Activated naive CD8-positive, alpha-beta T cell (primary cell): ENCODE data around the gene CNTLN.
"Not testable (repeated sequence)": the region's sequence is repeated elsewhere in the genome, so short reads cannot be mapped to it uniquely, and the experiment has no call there.

Experiments
- H3K27ac Mint-ChIP-seq: one replicate; pipeline ENCODE4 v1.8.0; 2021; ENCODE audit warnings: mixed read lengths
- H3K27me3 Mint-ChIP-seq: one replicate; pipeline ENCODE4 v1.8.0; 2021; ENCODE audit warnings: mixed read lengths
- H3K36me3 Mint-ChIP-seq: one replicate; pipeline ENCODE4 v1.8.0; 2021; ENCODE audit warnings: mixed read lengths
- H3K4me1 Mint-ChIP-seq: one replicate; pipeline ENCODE4 v1.8.0; 2021; ENCODE audit warnings: low read depth, mixed read lengths
- H3K4me3 Mint-ChIP-seq: one replicate; pipeline ENCODE4 v1.8.0; 2021; ENCODE audit warnings: mild to moderate bottlenecking, mixed read lengths
- H3K9me3 Mint-ChIP-seq: one replicate; pipeline ENCODE4 v1.8.0; 2021; ENCODE audit warnings: low read depth, mixed read lengths

The CNTLN gene

GRCh38 chr9:17394881-17395510, 260.2 kb downstream of the CNTLN start:
- no peaks in the 10 kb centered on the region for H3K27me3 Mint-ChIP-seq
- H3K36me3 Mint-ChIP-seq = no peaks in the 10 kb centered on the region
- no peaks in the 10 kb centered on the region for H3K9me3 Mint-ChIP-seq
- H3K4me3 Mint-ChIP-seq = no peak overlapping the region
- H3K4me1 Mint-ChIP-seq = no peaks in the 10 kb centered on the region
- H3K27ac Mint-ChIP-seq = no peak overlapping the region

- H3K4me3 Mint-ChIP-seq, H3K36me3 Mint-ChIP-seq, H3K27me3 Mint-ChIP-seq, H3K9me3 Mint-ChIP-seq, H3K27ac Mint-ChIP-seq, H3K4me1 Mint-ChIP-seq: not testable (repeated sequence)
These were observed 262.4 kb downstream of the CNTLN start for GRCh38 chr9:17397166-17397728.

- Mint-ChIP-seq H3K27me3 (no peaks in the 10 kb centered on the region), H3K36me3 (peaks cover 3% of the 10 kb centered on the region), H3K27ac (no peak overlapping the region), H3K9me3 (no peaks in the 10 kb centered on the region), H3K4me3 (no peak overlapping the region), H3K4me1 (no peaks in the 10 kb centered on the region)
These were observed 263.5 kb downstream of the CNTLN start for GRCh38 chr9:17398350-17398749.

GRCh38 chr9:17401858-17402257, 267.0 kb downstream of the CNTLN start:
- Mint-ChIP-seq H3K4me3 (no peak overlapping the region), H3K27ac (no peak overlapping the region), H3K27me3 (no peaks in the 10 kb centered on the region), H3K9me3 (no peaks in the 10 kb centered on the region), H3K4me1 (no peaks in the 10 kb centered on the region), H3K36me3 (peaks cover 3% of the 10 kb centered on the region)

- Mint-ChIP-seq H3K4me3 (no peak overlapping the region), H3K9me3 (no peaks in the 10 kb centered on the region), H3K4me1 (no peaks in the 10 kb centered on the region), H3K27ac (no peak overlapping the region), H3K36me3 (peaks cover 3% of the 10 kb centered on the region), H3K27me3 (no peaks in the 10 kb centered on the region)
These were observed 267.5 kb downstream of the CNTLN start for GRCh38 chr9:17402309-17402708.

GRCh38 chr9:17403539-17403938, 268.7 kb downstream of the CNTLN start:
- Mint-ChIP-seq H3K36me3 (peaks cover 3% of the 10 kb centered on the region), H3K4me1 (no peaks in the 10 kb centered on the region), H3K27ac (no peak overlapping the region), H3K27me3 (no peaks in the 10 kb centered on the region), H3K9me3 (no peaks in the 10 kb centered on the region), H3K4me3 (no peak overlapping the region)

GRCh38 chr9:17414986-17415385, 280.1 kb downstream of the CNTLN start:
- H3K36me3 Mint-ChIP-seq = no peaks in the 10 kb centered on the region
- H3K27me3 Mint-ChIP-seq = no peaks in the 10 kb centered on the region
- no peak overlapping the region for H3K27ac Mint-ChIP-seq
- H3K4me1 Mint-ChIP-seq = no peaks in the 10 kb centered on the region
- no peaks in the 10 kb centered on the region for H3K9me3 Mint-ChIP-seq
- H3K4me3 Mint-ChIP-seq = no peak overlapping the region

- H3K4me1 Mint-ChIP-seq = no peaks in the 10 kb centered on the region
- H3K9me3 Mint-ChIP-seq = no peaks in the 10 kb centered on the region
- no peaks in the 10 kb centered on the region for H3K27me3 Mint-ChIP-seq
- H3K36me3 Mint-ChIP-seq = no peaks in the 10 kb centered on the region
- no peak overlapping the region for H3K4me3 Mint-ChIP-seq
- H3K27ac Mint-ChIP-seq = no peak overlapping the region
These were observed 288.3 kb downstream of the CNTLN start for GRCh38 chr9:17422994-17423680.

GRCh38 chr9:17423681-17424011, 288.8 kb downstream of the CNTLN start:
- Mint-ChIP-seq H3K4me1 (no peaks in the 10 kb centered on the region), H3K27me3 (no peaks in the 10 kb centered on the region), H3K36me3 (no peaks in the 10 kb centered on the region), H3K9me3 (no peaks in the 10 kb centered on the region), H3K27ac (no peak overlapping the region), H3K4me3 (no peak overlapping the region)

- Mint-ChIP-seq H3K27ac (no peak overlapping the region), H3K4me1 (no peaks in the 10 kb centered on the region), H3K27me3 (no peaks in the 10 kb centered on the region), H3K9me3 (no peaks in the 10 kb centered on the region), H3K4me3 (no peak overlapping the region), H3K36me3 (no peaks in the 10 kb centered on the region)
These were observed 290.5 kb downstream of the CNTLN start for GRCh38 chr9:17425384-17425783.

- no peaks in the 10 kb centered on the region for H3K27me3 Mint-ChIP-seq
- H3K9me3 Mint-ChIP-seq = peaks cover 5% of the 10 kb centered on the region
- H3K36me3 Mint-ChIP-seq = peaks cover 3% of the 10 kb centered on the region
- no peak overlapping the region for H3K27ac Mint-ChIP-seq
- no peaks in the 10 kb centered on the region for H3K4me1 Mint-ChIP-seq
- no peak overlapping the region for H3K4me3 Mint-ChIP-seq
These were observed 298.7 kb downstream of the CNTLN start for GRCh38 chr9:17433526-17433925.

GRCh38 chr9:17436854-17437253, 302.0 kb downstream of the CNTLN start:
- Mint-ChIP-seq H3K27me3 (no peaks in the 10 kb centered on the region), H3K9me3 (peaks cover 17% of the 10 kb centered on the region), H3K27ac (no peak overlapping the region), H3K4me3 (no peak overlapping the region), H3K4me1 (no peaks in the 10 kb centered on the region), H3K36me3 (peaks cover 5% of the 10 kb centered on the region)

GRCh38 chr9:17437813-17438212, 303.0 kb downstream of the CNTLN start:
- H3K4me1 Mint-ChIP-seq = no peaks in the 10 kb centered on the region
- H3K27me3 Mint-ChIP-seq = no peaks in the 10 kb centered on the region
- H3K36me3 Mint-ChIP-seq = peaks cover 5% of the 10 kb centered on the region
- no peak overlapping the region for H3K27ac Mint-ChIP-seq
- no peak overlapping the region for H3K4me3 Mint-ChIP-seq
- H3K9me3 Mint-ChIP-seq = peaks cover 19% of the 10 kb centered on the region

- H3K27ac Mint-ChIP-seq, H3K36me3 Mint-ChIP-seq: not testable (repeated sequence)
These were observed 310.3 kb downstream of the CNTLN start for GRCh38 chr9:17445126-17445525.

GRCh38 chr9:17453751-17454150, 318.9 kb downstream of the CNTLN start:
- Mint-ChIP-seq H3K4me3 (no peak overlapping the region), H3K36me3 (no peaks in the 10 kb centered on the region), H3K27me3 (no peaks in the 10 kb centered on the region), H3K4me1 (no peaks in the 10 kb centered on the region), H3K27ac (no peak overlapping the region), H3K9me3 (no peaks in the 10 kb centered on the region)

More at GRCh38 chr9:17445126-17445525, 310.3 kb downstream of the CNTLN start:
- not testable (repeated sequence) for H3K4me1 Mint-ChIP-seq, H3K4me3 Mint-ChIP-seq, H3K9me3 Mint-ChIP-seq, H3K27me3 Mint-ChIP-seq
